HK-2 (cell line): ENCODE results near the gene CASP8.

ENCODE experiments used
- DNase-seq: peaks from one replicate; pipeline ENCODE4 v3.0.0-alpha.2; 2018; ENCODE audit not compliant: unreplicated experiment

Gene CASP8

DNA sequence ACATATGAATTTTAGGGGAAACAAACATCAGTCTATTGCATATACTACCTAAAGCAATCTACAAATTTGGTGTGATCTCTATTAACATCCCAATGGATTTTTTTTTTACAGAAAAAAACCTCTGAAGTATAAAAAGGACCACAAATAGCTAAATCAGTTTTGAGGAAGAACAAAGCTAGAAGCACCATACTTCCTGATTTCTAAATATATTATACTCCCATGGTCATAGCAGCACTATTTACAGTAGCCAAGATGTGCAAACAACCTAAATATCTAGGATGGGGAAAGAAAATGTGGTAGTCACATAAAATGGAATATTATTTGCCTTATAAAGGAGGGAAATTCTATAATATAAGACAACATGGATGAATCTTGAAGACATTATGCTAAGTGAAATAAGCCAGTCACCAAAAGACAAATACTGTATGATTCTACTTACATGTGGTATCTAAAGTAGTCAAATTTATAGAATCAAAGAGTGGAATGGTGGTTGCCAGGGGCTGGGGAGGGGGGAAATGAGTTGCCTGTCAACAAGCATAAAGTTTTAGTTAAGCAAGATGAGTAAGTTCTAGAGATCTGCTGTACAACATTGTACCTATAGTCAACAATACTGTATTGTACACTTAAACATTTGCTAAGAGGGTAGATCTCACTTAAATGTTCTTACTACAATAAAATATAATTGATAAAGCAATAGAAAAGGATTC, 17.6 kb upstream of the CASP8 start:
- no peak for DNase-seq

DNA sequence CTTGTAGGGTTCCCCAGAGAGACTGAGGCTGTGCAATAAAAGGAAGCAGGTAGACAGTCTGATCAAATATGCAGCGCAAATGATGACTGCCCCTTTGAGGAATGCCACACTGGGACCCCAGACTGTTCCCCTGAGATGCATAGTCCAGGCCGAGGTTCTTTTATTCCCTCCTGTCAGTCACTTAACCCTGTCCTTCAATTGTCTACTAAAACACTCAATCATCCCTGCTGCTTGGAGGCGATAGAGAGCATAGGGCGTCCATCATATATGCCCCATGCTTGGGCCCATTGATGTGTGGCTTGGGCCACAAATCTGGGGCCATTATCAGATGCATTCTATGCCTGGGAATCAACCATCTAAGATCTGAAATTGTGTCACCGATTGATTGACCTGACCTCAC, 15.5 kb upstream of the CASP8 start:
- no peak for DNase-seq

DNA sequence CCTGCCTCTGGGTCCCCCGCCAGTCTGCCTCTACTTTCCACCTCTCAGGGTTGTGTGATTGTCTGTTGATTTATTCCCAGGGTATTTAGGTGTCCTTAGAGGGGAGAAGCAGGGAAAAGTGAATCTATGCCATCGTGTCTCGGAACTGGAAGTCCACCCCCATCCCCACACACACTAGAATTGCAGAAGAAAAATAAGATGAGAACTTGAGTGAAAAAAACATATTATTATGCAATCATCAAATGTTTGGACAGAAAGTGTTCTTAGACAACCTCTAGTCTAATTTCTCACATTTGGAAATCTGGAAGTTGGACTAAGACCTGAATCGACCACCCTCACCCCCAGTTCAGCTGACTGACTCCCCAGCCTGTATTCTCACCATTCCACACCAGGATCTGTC, 14.1 kb upstream of the CASP8 start:
- DNase-seq: no peak

DNA sequence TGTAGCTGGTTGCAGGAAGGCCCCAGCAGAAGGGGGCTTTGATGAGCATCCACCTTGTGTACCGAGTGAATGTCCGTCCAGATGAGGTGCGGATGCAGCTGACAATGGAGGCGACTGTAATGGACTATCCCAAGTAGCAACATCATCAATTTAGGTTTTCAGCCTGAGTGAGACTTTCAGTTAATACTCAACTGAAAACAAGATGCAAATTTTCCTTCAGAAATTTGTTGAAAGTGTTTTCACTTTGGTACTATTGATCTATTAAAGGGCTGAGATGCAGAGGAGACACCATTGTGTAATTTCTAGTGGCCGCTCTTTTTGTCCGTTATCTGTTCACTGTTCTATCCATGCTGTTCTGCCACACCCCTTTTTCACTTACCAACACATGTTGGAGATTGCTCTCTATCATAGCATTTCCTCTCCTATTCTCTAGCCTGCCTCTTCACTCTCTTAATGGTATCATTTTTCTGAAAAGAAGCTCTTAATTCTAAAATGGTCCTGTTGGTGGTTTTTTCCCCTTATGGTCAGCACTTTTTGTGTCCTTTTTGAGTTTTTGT, 12.0 kb upstream of the CASP8 start:
- DNase-seq: no peak

DNA sequence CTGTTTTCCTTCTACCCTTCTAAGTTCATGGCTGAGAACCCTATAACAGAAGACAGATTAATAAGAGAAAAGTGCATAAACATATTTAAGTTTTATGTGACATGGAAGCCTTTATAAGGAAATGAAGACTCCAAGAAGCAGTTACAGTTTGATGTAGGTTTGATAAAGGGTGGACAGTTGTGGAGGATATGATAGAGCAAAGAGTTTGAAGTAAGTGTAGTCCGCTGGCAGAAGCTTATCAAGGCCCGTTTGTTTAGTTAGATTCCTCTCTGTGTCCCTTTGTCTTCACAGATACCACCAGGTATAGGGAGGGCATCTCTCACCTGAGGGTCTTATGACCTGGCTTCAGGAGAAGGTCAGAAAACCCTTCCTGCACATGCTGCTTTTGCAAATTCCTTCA, 10.4 kb upstream of the CASP8 start:
- DNase-seq: no peak

DNA sequence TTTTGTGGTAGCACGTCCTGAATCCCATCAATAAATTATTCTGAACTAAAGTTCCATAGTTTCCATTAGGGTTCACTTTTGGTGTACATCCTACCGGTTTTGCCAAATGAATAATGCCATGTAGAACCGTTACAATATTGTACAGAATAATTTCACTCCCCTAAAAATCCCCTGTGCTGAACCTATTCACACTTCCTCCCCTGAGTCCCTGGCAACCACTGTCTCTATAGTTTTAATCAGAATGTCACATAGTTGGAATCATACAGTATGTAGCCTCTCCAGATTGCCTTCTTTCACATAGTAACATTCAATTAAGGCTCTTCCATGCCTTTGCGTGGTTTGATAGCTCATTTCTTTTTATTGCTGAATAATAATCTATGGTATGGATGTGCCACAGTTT, 9.6 kb upstream of the CASP8 start:
- no peak for DNase-seq

DNA sequence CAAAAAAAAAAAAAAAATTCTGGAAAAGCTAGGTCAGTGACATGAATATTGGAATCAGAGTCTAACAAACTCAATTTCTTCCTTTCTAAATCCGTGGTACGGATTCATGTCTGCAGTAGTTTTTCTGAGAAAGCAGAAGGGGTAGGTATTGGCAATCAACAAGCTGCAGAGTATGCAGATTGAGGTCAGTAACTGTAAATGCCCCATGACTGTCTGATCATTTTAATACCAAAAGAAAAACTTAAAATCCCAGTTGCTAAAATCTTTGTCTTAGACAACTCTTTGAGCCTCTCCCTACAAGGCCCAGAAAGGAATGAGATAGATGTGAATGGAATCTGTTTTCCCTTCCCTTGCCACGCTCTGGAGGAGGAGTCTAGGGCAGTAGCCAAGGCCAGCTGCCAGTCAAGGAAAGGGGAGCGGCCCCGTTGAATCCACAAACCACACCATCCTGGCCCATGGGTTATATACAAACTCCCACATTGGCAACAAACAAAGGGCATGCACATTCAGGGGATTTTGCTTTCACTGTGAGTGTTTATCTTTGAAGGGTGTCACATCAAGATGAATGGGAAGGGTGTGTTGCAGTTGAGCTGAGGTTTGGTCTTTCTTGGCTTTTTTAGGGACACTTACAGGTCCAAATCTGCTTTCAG, 6.1 kb upstream of the CASP8 start:
- no peak for DNase-seq

DNA sequence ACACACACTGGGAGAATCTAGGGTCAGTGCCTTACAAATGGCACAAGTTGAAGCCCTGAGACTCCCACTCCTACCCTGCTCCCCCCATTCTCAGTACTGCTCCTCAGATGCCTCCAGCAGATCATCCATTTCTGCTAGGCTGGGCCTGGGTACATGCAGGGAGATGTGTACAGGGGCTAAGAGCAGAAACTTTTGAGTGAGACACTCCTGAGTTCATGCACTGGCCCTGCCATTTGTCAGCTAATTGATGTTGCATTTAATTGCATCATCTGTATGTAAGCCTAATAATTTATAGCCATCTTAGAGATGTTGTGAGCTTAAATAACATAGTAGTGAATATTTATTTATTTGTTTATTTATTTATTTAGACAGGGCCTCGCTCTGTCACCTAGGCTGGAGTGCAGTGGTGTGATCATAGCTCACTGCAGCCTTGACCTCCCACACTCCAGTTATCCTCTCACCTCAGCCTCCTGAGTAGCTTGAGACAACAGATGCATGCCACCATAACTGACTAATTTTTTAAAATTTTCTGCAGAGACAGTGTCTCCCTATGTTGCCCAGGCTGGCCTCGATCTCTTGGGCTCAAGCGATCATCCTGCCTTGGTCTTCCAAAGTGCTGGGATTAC, 4.8 kb upstream of the CASP8 start:
- DNase-seq: no peak

DNA sequence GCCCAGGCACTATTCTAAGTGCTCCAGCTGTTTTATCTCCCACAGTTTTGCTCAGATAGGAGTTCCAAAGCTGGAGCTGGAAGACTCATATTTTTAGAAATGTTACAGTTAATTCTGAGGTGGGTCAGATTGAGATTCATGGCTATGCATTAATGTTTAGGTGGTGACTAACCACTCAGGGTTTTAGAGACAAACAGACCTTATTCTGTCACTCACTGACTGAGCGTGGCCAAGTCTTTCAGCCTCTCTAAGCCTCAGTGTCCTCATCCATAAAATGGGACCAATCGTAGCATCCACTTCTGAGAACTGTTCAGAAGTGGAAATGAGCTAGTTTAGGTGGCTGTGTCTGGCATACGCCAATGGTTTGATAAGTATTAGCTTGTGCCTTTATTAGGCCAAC, 4.3 kb upstream of the CASP8 start:
- DNase-seq: no peak

DNA sequence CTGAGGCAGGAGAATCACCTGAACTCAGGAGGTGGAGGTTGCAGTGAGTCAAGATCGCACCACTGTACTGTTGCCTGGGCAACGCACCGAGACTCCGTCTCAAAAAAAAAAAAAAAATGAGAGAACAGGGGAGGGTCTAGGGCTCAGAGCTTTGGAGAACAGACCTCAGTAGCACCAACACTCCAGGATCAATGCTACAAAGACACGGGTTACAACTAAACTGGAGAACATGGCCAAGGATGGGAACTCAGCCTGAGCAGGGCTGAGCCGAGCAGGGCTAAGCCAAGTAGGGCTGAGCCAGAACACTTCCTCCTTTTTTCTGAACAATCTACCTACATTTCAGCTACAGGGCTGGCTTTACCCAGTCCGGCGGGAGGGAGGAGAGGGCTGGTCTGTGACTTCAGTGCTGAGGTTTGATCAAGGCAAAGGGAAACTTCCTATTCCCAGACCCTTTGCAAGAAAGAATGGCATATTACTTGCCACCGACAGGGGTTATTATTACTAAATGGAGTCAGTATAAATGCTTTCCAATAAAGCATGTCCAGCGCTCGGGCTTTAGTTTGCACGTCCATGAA, 2.9 kb upstream of the CASP8 start:
- peak; percentile 56 for DNase-seq

DNA sequence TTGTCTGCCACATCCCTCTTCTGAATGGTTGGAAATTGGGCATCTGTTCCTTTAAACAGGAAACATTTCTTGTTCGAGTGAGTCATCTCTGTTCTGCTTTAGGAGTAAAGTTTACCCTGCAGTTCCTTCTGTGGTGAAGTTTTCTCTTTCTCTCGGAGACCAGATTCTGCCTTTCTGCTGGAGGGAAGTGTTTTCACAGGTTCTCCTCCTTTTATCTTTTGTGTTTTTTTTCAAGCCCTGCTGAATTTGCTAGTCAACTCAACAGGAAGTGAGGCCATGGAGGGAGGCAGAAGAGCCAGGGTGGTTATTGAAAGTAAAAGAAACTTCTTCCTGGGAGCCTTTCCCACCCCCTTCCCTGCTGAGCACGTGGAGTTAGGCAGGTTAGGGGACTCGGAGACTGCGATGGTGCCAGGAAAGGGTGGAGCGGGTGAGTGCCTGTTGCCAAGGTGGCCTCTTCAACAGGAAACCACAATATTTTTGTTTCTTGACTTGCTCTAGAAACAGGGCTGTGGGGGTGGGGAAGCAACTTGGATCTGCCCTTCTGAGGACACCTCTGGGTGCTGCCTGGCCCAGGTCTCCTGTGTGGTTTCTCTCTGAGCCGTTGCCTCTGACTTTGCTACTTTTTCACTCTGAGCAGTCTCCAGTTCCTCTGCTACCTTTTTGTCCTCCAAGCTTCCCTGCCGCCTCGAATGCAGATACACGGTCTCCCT, 2.2 kb upstream of the CASP8 start:
- peak; percentile 82 for DNase-seq

DNA sequence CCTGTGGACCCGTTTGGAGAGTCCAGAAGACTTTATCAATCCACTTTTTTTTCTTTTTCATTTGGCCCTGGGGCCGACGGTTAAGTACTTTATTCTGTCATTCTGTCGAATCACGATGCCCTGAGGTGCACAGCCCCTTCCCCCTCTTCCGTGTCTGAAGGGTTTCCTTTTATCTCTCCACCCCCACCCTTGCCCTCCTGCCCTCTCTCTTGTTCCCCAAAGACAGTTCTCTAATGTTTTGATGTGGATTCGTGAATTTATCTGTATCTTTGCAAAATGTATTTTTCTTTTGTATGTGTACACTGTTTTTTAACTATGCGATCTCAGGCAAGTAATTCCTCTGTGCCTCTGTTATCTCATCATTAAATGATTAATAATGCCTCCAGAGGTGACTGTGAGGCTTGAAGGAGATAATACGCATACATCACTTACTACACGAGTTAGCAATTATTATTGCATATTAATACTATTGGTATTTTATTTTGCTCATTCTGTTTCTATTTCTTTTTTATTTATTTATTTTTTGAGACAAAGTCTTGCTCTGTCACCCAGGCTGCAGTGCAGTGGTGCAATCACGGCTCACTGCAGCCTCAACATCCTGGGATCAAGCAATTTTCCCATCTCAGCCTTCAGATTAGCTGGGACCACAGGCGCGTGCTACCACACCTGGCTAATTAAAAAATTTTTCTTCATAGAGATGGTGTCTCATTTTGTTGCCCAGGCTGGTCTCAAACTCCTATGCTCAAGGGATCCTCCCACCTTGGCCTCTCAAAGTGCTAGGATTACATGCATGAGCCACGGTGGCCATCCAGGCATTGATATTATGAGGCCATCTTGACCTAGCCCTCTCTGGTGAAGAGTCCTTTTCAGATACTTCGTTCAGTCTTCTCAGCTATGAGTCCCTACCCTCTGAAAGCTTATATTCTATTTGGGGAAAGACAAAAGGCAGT, 1.4 kb upstream of the CASP8 start:
- DNase-seq: no peak

DNA sequence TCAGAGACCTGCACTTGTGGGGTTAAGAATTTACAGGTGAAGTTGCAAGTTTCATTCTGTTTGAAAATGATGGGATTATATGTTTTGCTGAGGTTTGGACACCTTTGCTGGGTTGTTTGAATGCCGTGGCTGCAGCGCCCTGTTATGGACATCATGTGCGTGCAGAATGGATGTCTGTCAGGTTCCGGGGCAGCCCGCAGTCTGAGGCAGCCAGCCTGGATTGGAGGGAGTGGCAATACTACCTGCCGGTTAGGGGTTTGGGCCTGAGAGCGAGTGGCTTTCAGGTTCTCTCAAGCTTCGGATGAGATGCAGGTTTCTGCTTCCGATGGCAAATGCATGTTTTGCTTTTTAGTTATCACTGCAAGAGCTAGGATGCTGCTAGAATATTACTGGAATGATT, 1.1 kb downstream of the CASP8 start:
- no peak for DNase-seq

DNA sequence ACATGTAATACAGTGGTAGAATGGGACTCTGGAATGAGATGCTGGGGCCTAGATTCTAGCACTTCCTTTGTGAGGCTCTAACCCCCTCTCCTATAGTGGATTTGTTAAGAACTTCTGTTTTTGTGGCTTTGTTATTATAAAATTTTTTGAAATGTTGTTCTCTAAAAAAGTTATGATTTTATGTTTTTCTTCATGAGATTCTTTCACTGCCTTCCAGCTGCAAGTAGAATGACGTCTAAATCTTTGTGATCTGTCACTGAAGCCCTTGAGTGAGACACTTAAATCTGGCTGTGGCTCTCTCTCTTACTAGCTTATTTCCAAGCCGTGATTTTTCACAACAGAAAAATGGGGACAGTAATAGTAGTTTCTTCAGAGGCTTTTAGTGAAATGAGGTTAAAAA, 1.6 kb downstream of the CASP8 start:
- no peak for DNase-seq

DNA sequence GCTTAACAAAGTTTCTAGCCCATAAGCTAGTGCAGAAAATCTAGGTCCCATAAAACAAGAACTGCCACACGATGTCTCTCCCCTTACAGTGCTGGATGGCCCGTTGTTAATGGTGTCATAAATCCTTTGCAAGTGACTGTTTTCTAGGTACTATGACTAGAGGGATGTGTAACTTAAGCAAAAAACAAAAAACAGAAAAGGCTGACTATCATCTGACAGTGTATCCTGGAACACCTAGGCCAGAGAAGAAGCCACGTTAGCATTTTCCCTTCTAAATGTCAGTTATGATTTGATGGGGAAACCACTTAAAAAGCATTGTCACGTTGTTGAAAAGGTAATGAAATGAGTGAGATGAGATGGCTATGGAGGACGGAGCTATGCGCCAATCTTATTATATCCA, 2.4 kb downstream of the CASP8 start:
- no peak for DNase-seq

DNA sequence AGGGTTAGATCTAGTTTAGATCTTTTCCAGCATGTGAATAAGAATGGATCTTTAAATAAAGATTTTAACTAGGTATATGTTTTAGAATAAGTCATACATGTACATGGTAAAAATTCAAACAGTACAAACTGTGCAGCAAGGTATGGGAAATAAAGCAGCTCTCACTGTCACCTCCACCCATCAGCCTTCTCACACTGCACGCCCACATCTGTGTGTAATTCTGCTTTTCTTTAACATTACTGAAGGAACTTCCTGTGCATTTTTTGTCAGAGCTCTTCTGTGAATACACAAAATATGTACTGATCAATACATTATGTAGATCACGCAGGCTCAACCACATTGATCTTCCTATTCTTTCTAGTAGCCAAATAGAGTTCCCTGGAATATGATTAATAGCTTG, 3.4 kb downstream of the CASP8 start:
- no peak for DNase-seq

DNA sequence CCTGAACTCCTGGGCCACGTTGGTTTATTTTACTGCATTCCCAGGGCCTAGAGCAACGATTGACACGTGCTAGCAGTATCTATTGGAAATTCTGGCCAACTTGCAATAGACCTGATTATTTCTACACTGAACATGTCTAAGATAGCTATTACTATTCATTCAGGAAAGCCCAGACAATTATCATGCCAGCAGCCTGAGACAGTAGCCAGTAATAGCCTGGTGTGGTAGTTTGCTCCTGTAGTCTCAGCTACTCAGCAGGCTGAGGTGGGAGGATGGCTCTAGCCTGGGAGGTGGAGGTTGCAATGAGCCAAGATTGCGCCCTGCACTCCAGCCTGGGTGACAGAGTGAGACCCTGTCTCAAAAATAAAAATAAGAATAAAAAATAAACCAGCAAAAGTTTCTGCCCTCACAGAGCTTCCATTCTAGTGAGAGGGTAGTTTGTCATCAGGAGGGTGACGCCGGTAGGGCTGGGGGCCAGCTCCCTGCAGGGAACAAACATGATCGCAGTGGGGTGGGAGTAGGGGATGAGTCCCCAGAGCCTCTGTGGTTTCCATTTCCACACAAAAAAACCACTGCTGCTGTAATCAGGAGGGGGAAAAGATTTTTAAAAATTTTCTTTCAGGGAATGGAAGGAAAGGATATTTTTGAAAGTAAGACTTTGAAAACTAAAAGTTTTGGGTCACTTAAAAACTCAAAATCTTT, 4.3 kb downstream of the CASP8 start:
- DNase-seq: no peak

DNA sequence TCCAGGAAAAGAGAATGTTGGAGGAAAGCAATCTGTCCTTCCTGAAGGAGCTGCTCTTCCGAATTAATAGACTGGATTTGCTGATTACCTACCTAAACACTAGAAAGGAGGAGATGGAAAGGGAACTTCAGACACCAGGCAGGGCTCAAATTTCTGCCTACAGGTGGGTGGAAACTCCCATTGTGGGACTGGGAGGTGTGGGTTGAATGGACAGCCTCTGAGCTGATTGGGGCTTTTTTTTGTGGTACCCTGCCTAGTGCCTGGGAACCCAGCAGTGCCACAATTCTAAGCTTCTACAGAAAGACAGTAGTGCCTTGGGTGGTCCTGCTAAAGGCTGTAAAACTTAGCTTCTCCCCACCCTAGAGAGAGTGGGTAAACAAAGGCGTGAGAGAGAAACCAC, 6.3 kb downstream of the CASP8 start:
- DNase-seq: no peak

DNA sequence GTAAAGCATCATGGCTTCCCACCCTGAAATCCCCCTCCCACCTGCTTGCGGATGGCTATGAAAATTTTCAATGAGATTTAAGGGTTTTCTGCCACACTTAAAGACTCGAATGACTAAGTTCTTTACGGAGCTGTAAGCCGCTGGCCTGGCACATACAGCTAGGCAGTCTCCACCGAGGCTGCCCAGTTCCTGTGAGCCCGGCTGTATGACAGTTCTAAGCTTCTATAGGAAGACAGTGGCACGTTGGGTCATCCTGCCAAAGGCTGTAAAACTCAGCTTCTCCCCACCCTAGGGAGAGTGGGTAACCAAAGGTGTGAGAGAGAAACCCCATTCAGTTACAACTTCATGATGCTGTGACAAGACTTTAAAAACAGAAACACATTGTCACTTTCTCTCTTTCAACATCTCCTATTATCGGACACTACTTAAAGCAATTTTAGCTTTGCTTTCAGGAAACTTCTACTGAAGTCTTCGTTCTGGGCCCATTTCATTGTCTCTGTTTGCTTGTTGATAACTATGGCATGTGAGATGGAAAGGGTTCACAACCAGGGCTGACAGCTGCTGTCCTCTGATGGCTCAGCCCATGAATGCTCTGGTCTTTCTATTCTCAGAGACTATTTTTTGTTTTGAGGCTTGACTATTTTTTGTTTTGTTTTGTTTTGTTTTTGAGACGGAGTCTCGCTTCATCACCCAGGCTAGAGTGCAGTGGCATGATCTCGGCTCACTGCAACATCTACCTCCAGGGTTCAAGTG, 7.1 kb downstream of the CASP8 start:
- no peak for DNase-seq

DNA sequence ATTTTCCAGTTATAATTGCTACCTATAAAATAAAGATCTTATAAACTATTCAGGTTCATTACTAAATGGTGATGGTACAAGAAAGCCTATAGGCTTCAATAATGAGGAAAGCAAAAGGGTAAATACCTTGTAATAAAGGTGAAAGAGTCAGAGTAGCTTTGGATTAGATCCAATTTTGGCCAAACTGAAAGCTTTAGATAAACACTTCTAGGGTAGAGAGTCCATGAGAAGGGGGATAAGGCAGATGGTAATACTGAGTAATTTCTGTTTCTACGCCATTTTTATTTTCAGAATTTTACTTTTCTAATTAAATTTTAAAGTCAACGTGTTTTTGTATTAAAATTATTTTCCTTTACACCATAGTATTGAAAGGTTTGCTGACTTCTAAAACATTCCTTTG, 9.4 kb downstream of the CASP8 start:
- DNase-seq: no peak
